NCI-H128 (cell line): ENCODE measurements around the gene AIFM3.

Experiments used
- DNase-seq: peaks from one replicate; lab custom pipeline; 2025; ENCODE audit not compliant: unreplicated experiment; lab: John Stamatoyannopoulos, UW

The AIFM3 gene

GRCh38 chr22:21022955-21023614, 56.0 kb downstream of the AIFM3 start:
- DNase-seq, result no peak

GRCh38 chr22:21025266-21025665, 58.2 kb downstream of the AIFM3 start:
- DNase-seq, result no peak

GRCh38 chr22:21025763-21026755, 59.0 kb downstream of the AIFM3 start:
- no peak for DNase-seq

GRCh38 chr22:21026783-21027692, 60.0 kb downstream of the AIFM3 start:
- DNase-seq, result no peak

GRCh38 chr22:21028277-21029251, 61.5 kb downstream of the AIFM3 start:
- no peak for DNase-seq

GRCh38 chr22:21029486-21030025, 62.5 kb downstream of the AIFM3 start:
- DNase-seq, result no peak

- no peak for DNase-seq
These were observed 63.0 kb downstream of the AIFM3 start for GRCh38 chr22:21030032-21030431.
